Measurements from ENCODE around the gene NFATC3.

The NFATC3 gene

DNA sequence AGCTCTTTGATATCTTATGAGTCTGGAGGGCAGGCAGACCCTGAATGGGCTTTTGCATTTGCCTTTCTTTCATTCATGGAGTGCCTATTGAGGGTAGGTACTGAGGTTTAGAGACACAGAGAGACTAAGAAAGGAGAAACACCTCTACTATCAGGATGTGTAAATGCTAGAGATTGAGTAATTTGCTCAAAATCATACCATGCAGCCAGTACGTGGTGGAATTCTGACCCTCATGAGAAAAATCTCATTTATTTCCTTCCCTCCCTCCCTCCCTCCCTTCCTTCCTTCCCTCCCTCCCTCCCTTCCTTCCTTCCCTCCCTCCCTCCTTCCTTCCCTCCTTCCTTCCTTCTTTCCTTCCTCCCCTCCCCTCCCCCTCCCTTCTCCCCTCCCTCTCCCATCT is 18.4 kb upstream of the NFATC3 start:
- no peak for DNase-seq (ENCODE audit: low read depth)
- H3K4me3 ChIP-seq (replicated peaks; ENCODE audit: low read depth, low read length) = no peak overlapping the region
- TF ChIP-seq, protein P1, sequence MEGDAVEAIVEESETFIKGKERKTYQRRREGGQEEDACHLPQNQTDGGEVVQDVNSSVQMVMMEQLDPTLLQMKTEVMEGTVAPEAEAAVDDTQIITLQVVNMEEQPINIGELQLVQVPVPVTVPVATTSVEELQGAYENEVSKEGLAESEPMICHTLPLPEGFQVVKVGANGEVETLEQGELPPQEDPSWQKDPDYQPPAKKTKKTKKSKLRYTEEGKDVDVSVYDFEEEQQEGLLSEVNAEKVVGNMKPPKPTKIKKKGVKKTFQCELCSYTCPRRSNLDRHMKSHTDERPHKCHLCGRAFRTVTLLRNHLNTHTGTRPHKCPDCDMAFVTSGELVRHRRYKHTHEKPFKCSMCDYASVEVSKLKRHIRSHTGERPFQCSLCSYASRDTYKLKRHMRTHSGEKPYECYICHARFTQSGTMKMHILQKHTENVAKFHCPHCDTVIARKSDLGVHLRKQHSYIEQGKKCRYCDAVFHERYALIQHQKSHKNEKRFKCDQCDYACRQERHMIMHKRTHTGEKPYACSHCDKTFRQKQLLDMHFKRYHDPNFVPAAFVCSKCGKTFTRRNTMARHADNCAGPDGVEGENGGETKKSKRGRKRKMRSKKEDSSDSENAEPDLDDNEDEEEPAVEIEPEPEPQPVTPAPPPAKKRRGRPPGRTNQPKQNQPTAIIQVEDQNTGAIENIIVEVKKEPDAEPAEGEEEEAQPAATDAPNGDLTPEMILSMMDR (IDR thresholded peaks at IDR 0.05; ENCODE audit: low read length, missing control alignments) = no peak

DNA sequence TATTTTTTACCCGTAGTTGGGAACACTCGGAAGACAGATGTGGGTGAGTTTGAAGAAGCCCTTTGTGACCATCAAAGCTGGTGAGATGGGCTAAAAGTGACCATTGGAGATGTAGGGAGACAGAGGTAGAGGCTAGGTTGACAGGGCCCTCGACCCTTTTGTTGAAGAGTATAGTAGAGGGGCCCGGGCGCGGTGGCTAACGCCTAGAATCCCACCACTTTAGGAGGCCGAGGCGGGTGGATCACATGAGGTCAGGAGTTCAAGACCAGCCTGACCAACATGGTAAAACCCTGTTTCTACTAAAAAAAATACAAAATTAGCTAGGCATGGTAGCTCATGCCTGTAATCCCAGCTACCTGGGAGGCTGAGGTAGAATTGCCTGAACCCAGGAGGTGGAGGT is 16.2 kb upstream of the NFATC3 start:
- TF ChIP-seq, protein P1 (IDR thresholded peaks at IDR 0.05; ENCODE audit: low read length, missing control alignments) = no peak
- DNase-seq (ENCODE audit: low read depth) = no peak
- H3K4me3 ChIP-seq (replicated peaks; ENCODE audit: low read depth, low read length) = no peak overlapping the region

- H3K4me3 ChIP-seq (replicated peaks; ENCODE audit: low read depth, low read length) = no peak overlapping the region
- TF ChIP-seq, protein P1 (IDR thresholded peaks at IDR 0.05; ENCODE audit: low read length, missing control alignments) = no peak
- no peak for DNase-seq (ENCODE audit: low read depth)
Measured at GRCh38 chr16:68069511-68070248, 15.5 kb upstream of the NFATC3 start.

DNA sequence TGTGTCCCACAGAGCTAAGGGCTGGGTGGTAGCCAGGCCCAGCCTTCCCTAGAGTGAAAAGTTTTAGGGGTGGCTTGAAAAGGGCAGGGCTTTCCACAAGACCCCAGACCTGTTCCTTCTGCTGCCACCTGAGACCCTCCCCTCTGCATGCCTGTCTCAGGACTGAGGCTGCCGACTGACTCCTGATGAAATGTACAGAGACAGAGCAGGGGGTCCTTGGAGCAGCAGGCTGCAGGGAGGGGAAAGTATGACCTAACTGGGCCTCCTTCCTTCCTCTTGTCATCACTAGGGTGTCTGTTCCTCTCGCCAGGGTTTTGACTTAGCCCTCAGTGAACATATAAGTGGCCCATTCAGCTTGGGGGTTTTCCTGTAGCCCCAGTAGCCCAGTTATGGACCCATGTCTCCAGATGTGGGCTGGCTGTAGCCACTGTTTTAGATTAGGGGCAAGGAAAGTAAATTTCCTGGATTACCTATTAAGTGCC is 14.9 kb upstream of the NFATC3 start:
- TF ChIP-seq, protein P1 (IDR thresholded peaks at IDR 0.05; ENCODE audit: low read length, missing control alignments) = no peak
- no peak for DNase-seq (ENCODE audit: low read depth)
- H3K4me3 ChIP-seq (replicated peaks; ENCODE audit: low read depth, low read length) = no peak overlapping the region

GRCh38 chr16:68070806-68071517 is 14.2 kb upstream of the NFATC3 start:
- no peak overlapping the region for H3K4me3 ChIP-seq (replicated peaks; ENCODE audit: low read depth, low read length)
- no peak for DNase-seq (ENCODE audit: low read depth)
- TF ChIP-seq, protein P1 (IDR thresholded peaks at IDR 0.05; ENCODE audit: low read length, missing control alignments) = no peak

- DNase-seq (ENCODE audit: low read depth) = no peak
- H3K4me3 ChIP-seq (replicated peaks; ENCODE audit: low read depth, low read length) = no peak overlapping the region
- TF ChIP-seq, protein P1 (IDR thresholded peaks at IDR 0.05; ENCODE audit: low read length, missing control alignments) = no peak
Measured at GRCh38 chr16:68071518-68071901, 13.7 kb upstream of the NFATC3 start.
